Measurements from ENCODE around the gene EMID1. TPM values are rescaled to one million over a fixed set of nuclear protein-coding genes. Genes with fewer than 3 reads are reported as not detected.

EMID1 gene
- under 1 TPM in 2 of 3 donors, not detected in 1; 0.20 to 0.22 TPM for total RNA-seq

- no peak for DNase-seq
- H3K27me3 Mint-ChIP-seq (ENCODE audit: low read depth): peaks cover 31% of the 10 kb centered on the region
- peaks cover 21% of the 10 kb centered on the region for H3K4me1 Mint-ChIP-seq (ENCODE audit: low read depth)
- H3K36me3 Mint-ChIP-seq (ENCODE audit: insufficient read depth): no peaks in the 10 kb centered on the region
- H3K4me3 Mint-ChIP-seq: peak within 1 kb of the TSS; percentile 61
- H3K9me3 Mint-ChIP-seq: no peaks in the 10 kb centered on the region
- ATAC-seq: peak; percentile 53 to 62
Measured at GRCh38 chr22:29205594-29206371, at the start of gene EMID1. EMID1 (plus strand) TSS chr22:29205896; CDS start chr22:29206039, 143 bp downstream.

- DNase-seq (no peak), ATAC-seq (no peak)
- Mint-ChIP-seq H3K4me1 (ENCODE audit: low read depth) (peaks cover 5% of the 10 kb centered on the region), H3K36me3 (ENCODE audit: insufficient read depth) (no peaks in the 10 kb centered on the region), H3K4me3 (no peak overlapping the region), H3K27me3 (ENCODE audit: low read depth) (peaks cover 52% of the 10 kb centered on the region), H3K9me3 (no peaks in the 10 kb centered on the region)
Measured at GRCh38 chr22:29155966-29156365, 49.7 kb upstream of the EMID1 start.

DNA sequence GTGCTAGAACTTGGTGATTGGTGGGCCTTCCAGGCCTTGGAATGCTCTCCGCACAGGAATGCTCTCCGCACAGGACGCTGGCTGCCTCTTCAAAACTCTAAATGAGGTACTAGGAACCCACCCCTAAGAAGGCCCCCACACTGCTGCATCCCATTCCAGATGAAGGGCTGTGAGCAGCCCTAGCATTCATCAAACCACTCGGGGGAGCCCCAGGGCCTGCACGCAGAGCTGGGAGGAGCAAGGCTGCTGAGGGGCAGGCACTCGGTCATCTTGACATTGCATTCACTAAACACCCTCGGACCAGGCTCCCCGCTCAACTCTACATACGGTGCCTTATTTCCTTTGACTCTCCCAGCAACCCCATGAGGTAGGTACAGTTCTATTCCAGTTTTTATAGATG is 49.2 kb upstream of the EMID1 start:
- Mint-ChIP-seq H3K4me3 (no peak overlapping the region), H3K27me3 (ENCODE audit: low read depth) (peaks cover 53% of the 10 kb centered on the region), H3K9me3 (no peaks in the 10 kb centered on the region), H3K4me1 (ENCODE audit: low read depth) (peaks cover 5% of the 10 kb centered on the region), H3K36me3 (ENCODE audit: insufficient read depth) (no peaks in the 10 kb centered on the region)
- ATAC-seq: no peak
- DNase-seq: no peak

GRCh38 chr22:29157759-29158535 is 47.7 kb upstream of the EMID1 start:
- H3K4me1 Mint-ChIP-seq (ENCODE audit: low read depth): peaks cover 5% of the 10 kb centered on the region
- DNase-seq: no peak
- peaks cover 43% of the 10 kb centered on the region for H3K27me3 Mint-ChIP-seq (ENCODE audit: low read depth)
- no peaks in the 10 kb centered on the region for H3K9me3 Mint-ChIP-seq
- H3K4me3 Mint-ChIP-seq: no peak overlapping the region
- no peaks in the 10 kb centered on the region for H3K36me3 Mint-ChIP-seq (ENCODE audit: insufficient read depth)
- no peak for ATAC-seq

DNA sequence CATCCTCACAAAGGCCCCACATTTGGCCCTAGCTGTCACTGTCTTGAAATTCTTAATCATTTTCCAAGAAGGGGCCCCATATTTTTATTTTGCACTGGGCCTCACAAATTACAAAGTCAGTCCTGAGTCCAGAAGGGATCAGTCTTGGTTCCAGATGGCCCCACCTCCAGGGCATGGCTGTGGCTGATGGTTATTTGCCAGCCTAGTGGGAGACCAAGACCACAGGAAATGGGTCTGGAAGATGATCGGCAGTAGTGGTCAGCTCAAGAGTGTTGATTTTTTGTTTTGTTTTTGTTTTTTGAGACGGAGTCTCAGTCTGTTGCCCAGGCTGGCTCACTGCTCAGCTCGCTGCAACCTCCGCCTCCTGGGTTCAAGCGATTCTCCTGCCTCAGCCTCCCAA is 47.1 kb upstream of the EMID1 start:
- ATAC-seq: no peak
- no peak overlapping the region for H3K4me3 Mint-ChIP-seq
- no peak for DNase-seq

GRCh38 chr22:29163808-29164207 is 41.9 kb upstream of the EMID1 start:
- Mint-ChIP-seq H3K27me3 (ENCODE audit: low read depth) (peaks cover 13% of the 10 kb centered on the region), H3K4me3 (no peak overlapping the region), H3K4me1 (ENCODE audit: low read depth) (peaks cover 19% of the 10 kb centered on the region), H3K36me3 (ENCODE audit: insufficient read depth) (no peaks in the 10 kb centered on the region), H3K9me3 (no peaks in the 10 kb centered on the region)
- ATAC-seq (no peak), DNase-seq (no peak)

More for the DNA sequence above, 47.1 kb upstream of the EMID1 start:
- H3K36me3 Mint-ChIP-seq (ENCODE audit: insufficient read depth): no peaks in the 10 kb centered on the region
- peaks cover 38% of the 10 kb centered on the region for H3K27me3 Mint-ChIP-seq (ENCODE audit: low read depth)
- H3K9me3 Mint-ChIP-seq: no peaks in the 10 kb centered on the region
- peaks cover 5% of the 10 kb centered on the region for H3K4me1 Mint-ChIP-seq (ENCODE audit: low read depth)

DNA sequence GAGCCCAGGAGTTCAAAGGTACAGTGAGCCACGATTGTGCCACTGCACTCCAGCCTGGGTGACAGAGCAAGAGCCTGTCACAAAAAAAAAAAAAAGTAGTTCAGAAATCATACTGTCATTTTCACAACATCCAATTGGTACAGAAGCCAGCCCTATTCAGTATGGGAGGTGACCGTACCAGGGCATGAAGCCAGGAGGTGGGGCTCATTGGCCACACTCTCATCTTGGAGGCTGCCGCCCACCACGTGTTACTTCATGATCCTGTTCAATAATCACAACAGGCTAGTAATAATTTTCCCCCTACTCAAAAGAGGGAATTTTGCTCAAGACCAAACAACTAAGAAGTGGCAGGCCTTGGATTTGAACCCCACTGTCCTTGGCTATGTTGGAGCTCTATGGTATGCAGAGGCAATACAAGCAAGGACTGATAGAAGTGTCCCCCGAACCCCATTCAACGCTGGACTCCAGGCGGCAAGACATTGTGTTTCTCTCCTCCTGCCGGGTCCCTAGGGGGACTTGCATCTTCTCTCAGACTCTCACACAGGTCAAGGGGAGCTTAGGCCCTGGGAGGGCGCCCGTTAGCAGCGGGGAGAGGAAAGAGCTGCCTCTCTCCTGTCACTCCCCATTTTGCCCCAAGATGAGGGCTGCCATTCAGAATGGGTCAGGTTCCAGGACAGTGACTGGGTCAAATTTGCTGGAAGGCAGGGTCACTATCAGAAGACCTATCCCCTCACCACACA is 40.2 kb upstream of the EMID1 start:
- H3K36me3 Mint-ChIP-seq (ENCODE audit: insufficient read depth): no peaks in the 10 kb centered on the region
- no peak for ATAC-seq
- H3K4me3 Mint-ChIP-seq: no peak overlapping the region
- DNase-seq: no peak
- H3K27me3 Mint-ChIP-seq (ENCODE audit: low read depth): peaks cover 9% of the 10 kb centered on the region
- peaks cover 19% of the 10 kb centered on the region for H3K4me1 Mint-ChIP-seq (ENCODE audit: low read depth)
- no peaks in the 10 kb centered on the region for H3K9me3 Mint-ChIP-seq

DNA sequence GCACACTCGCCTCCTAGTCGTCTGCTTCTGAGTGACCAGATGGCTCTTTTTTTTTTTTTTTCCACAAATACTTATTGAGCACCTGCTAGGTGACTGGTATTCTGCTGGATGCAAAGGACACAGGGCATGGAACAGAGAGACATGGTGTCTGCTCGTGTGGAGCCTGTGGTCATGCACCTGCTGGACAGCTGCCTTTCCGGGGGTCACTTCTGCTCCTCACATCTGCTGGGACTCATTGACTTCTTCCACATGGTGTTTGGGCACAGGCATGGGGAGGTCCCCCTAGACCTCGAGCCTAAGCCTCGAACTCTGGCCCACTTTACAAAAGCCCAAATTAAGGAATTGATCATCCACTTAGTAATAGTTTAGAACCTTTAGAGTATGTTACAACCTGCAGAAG is 39.5 kb upstream of the EMID1 start:
- Mint-ChIP-seq H3K27me3 (ENCODE audit: low read depth) (peaks cover 3% of the 10 kb centered on the region), H3K4me1 (ENCODE audit: low read depth) (peaks cover 19% of the 10 kb centered on the region), H3K36me3 (ENCODE audit: insufficient read depth) (no peaks in the 10 kb centered on the region), H3K9me3 (no peaks in the 10 kb centered on the region), H3K4me3 (no peak overlapping the region)
- ATAC-seq (no peak), DNase-seq (no peak)

DNA sequence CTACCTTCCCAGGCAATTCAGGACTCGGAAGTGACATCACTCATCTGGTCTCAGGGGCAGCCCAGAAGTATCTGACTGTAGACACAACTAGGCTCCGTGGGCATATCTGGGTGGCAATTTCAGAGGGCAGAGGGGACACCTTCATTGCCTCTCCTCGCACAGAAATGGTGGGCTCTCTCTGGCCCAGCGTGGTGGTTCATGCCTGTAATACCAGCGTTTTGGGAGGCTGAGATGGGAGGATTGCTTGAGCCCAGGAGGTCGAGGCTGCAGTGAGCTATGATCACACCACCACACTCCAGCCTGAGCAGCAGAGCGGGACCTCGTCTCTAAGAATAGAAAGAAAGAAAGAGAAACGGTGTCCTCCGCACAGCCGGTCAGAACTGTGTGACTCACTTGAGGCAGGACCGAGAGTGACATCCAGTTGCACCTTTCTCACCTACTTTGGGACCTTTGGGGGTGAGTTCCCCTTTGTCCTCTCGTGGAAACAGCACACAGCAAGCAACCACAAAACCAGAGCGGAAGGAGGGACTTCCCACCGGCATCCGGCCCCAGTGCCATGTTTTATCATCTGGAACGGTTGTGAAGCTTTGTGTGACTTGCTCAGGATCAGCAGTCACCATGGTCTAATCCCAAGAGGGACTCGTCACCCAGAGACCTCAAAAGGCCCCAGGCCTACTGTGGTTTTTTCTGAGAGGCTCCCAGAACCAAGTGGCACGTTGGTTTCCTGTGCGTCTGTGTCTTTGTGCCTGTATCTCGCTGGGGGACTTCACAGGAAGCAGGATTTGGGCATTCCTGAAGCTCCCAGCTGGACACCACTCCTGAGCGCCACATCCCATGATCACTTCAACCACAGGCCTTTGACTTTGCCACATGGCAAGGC is 38.4 kb upstream of the EMID1 start:
- ATAC-seq (peak; percentile 78 to 80), DNase-seq (no peak)
- H3K27me3 Mint-ChIP-seq (ENCODE audit: low read depth): peaks cover 3% of the 10 kb centered on the region
- no peaks in the 10 kb centered on the region for H3K36me3 Mint-ChIP-seq (ENCODE audit: insufficient read depth)
- H3K4me3 Mint-ChIP-seq: no peak overlapping the region
- no peaks in the 10 kb centered on the region for H3K9me3 Mint-ChIP-seq
- H3K4me1 Mint-ChIP-seq (ENCODE audit: low read depth): peaks cover 19% of the 10 kb centered on the region

- Mint-ChIP-seq H3K9me3 (peaks cover 16% of the 10 kb centered on the region), H3K4me1 (ENCODE audit: low read depth) (peaks cover 11% of the 10 kb centered on the region), H3K27me3 (ENCODE audit: low read depth) (peaks cover 2% of the 10 kb centered on the region), H3K36me3 (ENCODE audit: insufficient read depth) (no peaks in the 10 kb centered on the region), H3K4me3 (no peak overlapping the region)
- ATAC-seq: no peak
- DNase-seq: no peak
Measured at GRCh38 chr22:29171721-29172120, 34.0 kb upstream of the EMID1 start.

GRCh38 chr22:29172216-29172615 is 33.5 kb upstream of the EMID1 start:
- DNase-seq (no peak), ATAC-seq (no peak)
- Mint-ChIP-seq H3K36me3 (ENCODE audit: insufficient read depth) (no peaks in the 10 kb centered on the region), H3K4me1 (ENCODE audit: low read depth) (peaks cover 6% of the 10 kb centered on the region), H3K4me3 (no peak overlapping the region), H3K27me3 (ENCODE audit: low read depth) (peaks cover 5% of the 10 kb centered on the region), H3K9me3 (peaks cover 16% of the 10 kb centered on the region)

DNA sequence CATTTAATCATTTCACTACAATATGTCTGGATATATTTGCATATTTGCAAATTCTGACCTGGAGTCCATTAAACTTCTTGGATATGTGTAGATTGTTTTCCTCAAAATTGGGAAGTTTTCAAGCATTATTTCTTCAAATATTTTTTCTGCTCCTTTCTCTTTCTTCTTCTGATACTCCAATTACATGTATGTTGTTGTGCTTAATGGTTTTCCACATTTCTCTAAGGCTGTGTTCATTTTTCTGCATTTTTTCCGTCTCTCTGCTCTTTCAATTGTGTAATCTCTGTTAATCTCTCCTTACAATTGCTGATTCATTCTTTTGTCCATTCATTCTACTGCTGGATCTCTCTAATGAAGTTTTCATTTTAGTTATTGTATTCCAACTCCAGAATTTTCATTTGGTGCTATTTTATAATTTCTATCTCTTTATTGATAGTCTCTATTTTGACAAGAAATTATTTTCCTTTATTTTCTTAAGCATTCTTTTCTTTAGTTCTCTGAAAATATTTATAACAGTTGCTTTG is 30.3 kb upstream of the EMID1 start:
- DNase-seq (no peak), ATAC-seq (no peak)
- Mint-ChIP-seq H3K9me3 (peaks cover 16% of the 10 kb centered on the region), H3K27me3 (ENCODE audit: low read depth) (peaks cover 5% of the 10 kb centered on the region), H3K36me3 (ENCODE audit: insufficient read depth) (no peaks in the 10 kb centered on the region), H3K4me3 (no peak overlapping the region), H3K4me1 (ENCODE audit: low read depth) (no peaks in the 10 kb centered on the region)

- Mint-ChIP-seq H3K9me3 (no peaks in the 10 kb centered on the region), H3K36me3 (ENCODE audit: insufficient read depth) (no peaks in the 10 kb centered on the region), H3K4me1 (ENCODE audit: low read depth) (no peaks in the 10 kb centered on the region), H3K4me3 (no peak overlapping the region), H3K27me3 (ENCODE audit: low read depth) (peaks cover 12% of the 10 kb centered on the region)
- no peak for ATAC-seq
- DNase-seq: no peak
Measured at GRCh38 chr22:29183971-29184848, 21.5 kb upstream of the EMID1 start.

All from activated T-cell treated with anti-CD3 and anti-CD28 coated beads, Interleukin-2, amount 50 U/mL, for 4 hours (primary cell).